GM12892 (cell line): ENCODE results near the gene NELFB.

Experiments used
- POLR2A ChIP-seq: IDR thresholded peaks from 2 replicates; pipeline ENCODE4 v1.6.1; 2011; ENCODE audit warnings: low read depth, low read length, control low read depth
- POLR2AphosphoS5 ChIP-seq: IDR thresholded peaks from 2 replicates; pipeline ENCODE4 v1.6.1; 2011; ENCODE audit warnings: low read depth, low read length, control low read depth
- TAF1 ChIP-seq: IDR thresholded peaks from 2 replicates; pipeline ENCODE4 v1.6.1; 2011; ENCODE audit warnings: low read depth, mild to moderate bottlenecking, control low read depth, low read length, borderline replicate concordance

GRCh38 chr9:137319011-137319738 is 64.0 kb downstream of the NELFB start:
- TF ChIP-seq POLR2A (no peak), POLR2AphosphoS5 (no peak), TAF1 (no peak)
